HG02852 (cell line): ENCODE results near the gene YDJC.
"Not testable (repeated sequence)": the region's sequence is repeated elsewhere in the genome, so short reads cannot be mapped to it uniquely, and the experiment has no call there.

Source experiments
- ATAC-seq: cut with Tn5 transposase; IDR thresholded peaks from one replicate; pipeline ENCODE4 v1.9.1; 2021; ENCODE audit warnings: mild to moderate bottlenecking, moderate library complexity; ENCODE audit not compliant: unreplicated experiment

Gene YDJC

DNA sequence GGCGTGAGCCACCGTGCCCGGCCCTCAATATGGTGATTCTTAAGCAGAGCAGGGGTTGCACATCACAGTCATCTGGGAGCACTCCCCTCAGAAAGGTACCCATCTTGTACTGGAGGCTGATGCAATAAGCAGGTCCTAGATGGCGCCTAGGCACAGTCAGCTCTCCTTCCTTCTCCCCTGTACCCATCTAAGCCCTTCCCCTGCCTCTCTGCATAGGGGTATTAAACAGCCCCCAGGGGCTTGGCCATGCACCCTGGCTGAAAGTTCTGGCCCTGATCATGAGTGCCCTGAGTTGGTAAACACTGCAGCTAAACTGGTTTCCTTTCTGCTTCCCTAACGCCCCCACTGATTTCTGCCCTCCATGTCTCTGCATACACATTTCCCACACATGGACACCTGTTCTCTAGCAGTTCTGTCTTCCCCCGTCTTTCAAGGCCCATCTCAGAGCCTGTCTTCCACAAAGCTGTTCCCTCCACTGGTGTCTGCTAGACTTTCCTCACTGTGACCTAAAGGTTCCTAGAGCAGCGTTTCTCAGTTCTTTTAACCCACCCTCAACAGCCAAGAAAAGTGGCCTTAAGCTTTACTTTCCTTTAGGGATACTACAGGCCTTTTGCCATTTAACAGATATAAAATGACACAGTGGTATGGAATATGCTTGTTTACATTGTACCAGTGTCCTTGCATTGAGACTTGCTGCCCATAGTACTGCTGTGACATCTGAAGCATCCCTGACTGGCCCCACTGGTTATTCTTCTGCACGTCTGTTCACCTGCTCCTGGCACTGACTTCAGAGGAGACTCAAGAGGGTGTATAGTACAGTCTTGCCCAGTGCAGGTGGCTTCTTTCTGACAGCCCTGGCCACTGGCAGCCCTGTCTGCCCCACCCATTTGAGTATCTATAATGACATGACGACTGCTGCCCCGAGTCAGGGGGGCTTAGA lies 46.8 kb downstream of the YDJC start:
- ATAC-seq: no peak

DNA sequence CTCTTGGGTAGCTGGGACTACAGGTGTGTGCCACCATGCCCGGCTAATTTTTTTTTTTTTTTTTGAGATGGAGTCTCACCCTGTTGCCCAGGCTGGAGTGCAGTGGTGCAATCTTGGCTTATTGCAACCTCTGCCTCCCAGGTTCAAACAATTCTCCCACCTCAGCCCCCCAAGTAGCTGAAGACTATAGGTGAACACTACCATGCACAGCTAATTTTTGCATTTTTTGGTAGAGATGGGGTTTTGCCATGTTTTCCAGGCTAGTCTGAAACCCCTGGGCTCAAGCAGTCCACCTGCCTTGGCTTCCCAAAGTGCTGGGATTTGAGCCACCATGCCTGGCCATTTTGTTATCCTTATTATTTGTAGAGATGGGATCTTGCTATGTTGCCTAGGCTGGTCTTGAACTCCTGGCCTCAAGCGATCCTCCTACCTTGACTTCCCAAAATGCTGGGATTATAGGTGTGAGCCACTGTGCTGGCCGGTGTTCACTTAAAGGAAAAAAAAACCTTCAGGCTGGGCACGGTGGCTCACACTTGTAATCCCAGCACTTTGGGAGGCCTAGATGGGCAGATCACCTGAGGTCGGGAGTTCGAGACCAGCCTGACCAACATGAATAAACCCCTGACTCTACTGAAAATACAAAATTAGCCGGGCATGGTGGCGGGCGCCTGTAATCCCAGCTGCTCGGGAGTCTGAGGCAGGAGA lies 48.7 kb downstream of the YDJC start:
- ATAC-seq: not testable (repeated sequence)

DNA sequence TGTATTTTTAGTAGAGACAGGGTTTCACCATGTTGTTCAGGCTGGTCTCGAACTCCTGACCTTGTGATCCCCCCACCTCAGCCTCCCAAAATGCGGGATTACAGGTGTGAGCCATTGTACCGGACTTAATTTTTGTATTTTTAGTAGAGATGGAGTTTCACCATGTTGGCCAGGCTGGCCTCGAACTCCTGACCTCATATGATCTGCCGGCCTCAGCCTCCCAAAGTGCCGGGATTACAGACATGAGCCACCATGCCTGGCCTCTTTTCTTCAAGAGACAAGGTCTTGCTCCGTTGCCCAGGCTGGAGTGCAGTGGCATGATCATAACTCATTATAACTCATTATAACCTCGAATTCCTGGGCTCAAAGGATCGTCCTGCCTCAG lies 49.2 kb downstream of the YDJC start:
- not testable (repeated sequence) for ATAC-seq

DNA sequence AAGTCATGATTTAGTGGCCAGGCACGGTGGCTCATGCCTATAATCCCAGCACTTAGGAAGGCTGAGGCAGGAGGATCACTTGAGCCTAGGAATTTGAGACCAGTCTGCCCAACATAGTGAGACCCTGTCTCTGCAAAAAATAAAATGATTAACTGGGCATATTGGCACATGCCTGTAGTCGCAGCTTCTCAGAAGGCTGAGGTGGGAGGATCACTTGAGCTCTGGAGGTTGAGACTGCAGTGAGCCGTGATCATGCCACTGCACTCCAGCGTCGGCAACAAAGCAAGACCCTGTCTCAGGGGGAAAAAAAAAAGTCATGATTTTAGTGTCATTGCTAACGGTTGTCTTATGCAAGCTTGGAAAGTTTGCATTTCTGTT lies 50.4 kb downstream of the YDJC start:
- no peak for ATAC-seq
